NB4 (cell line): ENCODE results near the gene EIF4A3.

Experiments used
- CTCF ChIP-seq: IDR thresholded peaks from one replicate; pipeline ENCODE4 v1.5.1; 2012; ENCODE audit warnings: low read depth, low read length
- MAX ChIP-seq: IDR thresholded peaks from 2 replicates; pipeline ENCODE4 v1.6.1; 2011; ENCODE audit warnings: low read depth, low read length
- MYC ChIP-seq: IDR thresholded peaks from 2 replicates; pipeline ENCODE4 v1.6.1; 2011; ENCODE audit warnings: low read depth, low read length
- POLR2A ChIP-seq: IDR thresholded peaks from 2 replicates; pipeline ENCODE4 v1.6.1; 2011; ENCODE audit warnings: mild to moderate bottlenecking; ENCODE audit not compliant: insufficient read length; ENCODE audit errors: extremely low read depth

- TF ChIP-seq CTCF (no peak), POLR2A (no peak), MYC (no peak), MAX (no peak)
Measured at GRCh38 chr17:80154166-80154565, 7.2 kb upstream of the EIF4A3 start.
